Choroid plexus epithelial cell (primary cell): ENCODE measurements around the gene NPPB.

ENCODE experiments used
- DNase-seq: peaks from one replicate; pipeline ENCODE4 v3.0.0-alpha.2; 2010; ENCODE audit warnings: low read depth
- H3K4me3 ChIP-seq: 2 replicates; pipeline ENCODE4 v1.5.1; 2011; ENCODE audit warnings: low read depth, mild to moderate bottlenecking, control low read depth, low read length, moderate library complexity
- TF ChIP-seq, protein P1 (sequence below): conservative IDR thresholded peaks from 2 replicates; pipeline ENCODE4 v1.5.1; 2011; ENCODE audit warnings: low read depth, mild to moderate bottlenecking, control low read depth, inconsistent platforms, low read length, moderate library complexity

Gene NPPB

DNA sequence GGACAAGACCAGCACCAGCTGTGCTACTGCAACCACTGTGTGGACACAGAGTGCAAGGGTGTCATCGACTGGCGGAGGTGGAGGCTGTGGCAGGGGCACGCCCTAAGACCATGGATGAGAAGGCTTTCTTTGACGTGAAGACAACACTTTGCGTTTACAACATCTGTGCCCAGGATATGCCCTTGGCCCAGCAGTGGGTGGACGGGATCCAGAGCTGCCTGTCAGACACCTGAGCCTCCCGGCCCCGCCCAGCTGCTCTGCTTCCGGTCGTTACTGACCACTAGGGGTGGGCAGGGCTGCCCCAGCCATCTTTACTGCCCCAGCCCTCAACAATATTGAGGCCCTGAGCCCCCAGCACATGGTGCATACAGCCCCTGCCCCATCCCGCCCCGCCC, 21.4 kb upstream of the NPPB start:
- H3K4me3 ChIP-seq: no peak overlapping the region
- DNase-seq: no peak
- TF ChIP-seq, protein P1, sequence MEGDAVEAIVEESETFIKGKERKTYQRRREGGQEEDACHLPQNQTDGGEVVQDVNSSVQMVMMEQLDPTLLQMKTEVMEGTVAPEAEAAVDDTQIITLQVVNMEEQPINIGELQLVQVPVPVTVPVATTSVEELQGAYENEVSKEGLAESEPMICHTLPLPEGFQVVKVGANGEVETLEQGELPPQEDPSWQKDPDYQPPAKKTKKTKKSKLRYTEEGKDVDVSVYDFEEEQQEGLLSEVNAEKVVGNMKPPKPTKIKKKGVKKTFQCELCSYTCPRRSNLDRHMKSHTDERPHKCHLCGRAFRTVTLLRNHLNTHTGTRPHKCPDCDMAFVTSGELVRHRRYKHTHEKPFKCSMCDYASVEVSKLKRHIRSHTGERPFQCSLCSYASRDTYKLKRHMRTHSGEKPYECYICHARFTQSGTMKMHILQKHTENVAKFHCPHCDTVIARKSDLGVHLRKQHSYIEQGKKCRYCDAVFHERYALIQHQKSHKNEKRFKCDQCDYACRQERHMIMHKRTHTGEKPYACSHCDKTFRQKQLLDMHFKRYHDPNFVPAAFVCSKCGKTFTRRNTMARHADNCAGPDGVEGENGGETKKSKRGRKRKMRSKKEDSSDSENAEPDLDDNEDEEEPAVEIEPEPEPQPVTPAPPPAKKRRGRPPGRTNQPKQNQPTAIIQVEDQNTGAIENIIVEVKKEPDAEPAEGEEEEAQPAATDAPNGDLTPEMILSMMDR: no peak

DNA sequence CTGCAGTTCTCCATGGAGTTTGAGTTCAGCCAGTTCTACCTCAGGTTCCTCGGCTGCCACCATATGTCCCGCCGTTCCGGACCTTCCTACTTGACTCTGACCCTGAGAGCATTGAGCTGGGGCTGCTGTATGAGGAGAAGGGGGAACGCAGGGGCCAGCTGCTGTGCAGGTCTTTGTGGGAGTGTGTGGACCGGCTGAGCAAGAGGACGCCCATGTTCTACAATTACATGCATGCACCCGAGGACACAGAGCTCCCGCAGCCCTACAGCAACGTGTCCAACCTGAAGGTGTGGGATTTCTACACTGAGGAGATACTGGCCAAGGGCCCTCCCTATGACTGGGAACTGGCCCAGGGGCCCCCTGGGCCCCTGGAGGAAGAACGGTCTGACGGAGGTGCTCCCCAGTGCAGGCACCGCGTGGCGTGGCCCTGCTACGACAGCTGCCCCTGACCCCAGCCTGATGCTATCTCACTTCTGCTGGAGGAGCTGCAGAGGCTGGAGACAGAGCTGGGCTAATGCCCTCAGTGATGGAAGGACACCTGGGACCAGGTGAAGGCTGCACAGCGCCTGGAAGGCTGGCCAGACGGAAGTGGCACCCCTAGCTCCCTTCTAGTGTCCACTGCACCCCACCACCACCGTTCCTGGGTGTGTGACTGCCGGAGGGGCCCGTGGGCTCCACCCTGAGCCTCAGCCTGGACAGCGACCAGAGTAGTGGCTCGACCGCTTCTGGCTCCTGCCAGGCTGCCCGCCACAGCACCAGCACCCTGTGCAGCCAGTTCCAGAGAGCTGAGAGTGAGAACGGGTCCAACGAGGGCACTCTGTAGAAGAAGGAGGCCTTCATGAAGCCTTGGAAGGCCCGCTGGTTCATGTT, 20.8 kb upstream of the NPPB start:
- no peak overlapping the region for H3K4me3 ChIP-seq
- DNase-seq: no peak
- TF ChIP-seq, protein P1: no peak

DNA sequence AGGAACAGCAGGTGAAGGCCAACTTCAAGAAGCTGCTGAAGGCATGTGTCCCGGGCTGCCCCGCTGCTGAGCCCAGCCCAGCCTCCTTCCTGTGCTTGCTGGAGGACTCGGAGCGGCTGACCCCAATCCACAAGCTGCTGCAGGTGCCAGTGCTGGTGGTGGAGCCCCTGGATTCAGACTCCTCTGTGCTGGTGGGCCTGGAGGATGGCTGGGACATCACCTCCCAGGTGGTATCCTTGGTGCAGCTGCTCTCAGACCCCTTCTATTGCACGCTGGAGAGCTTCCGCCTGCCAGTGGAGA, 20.1 kb upstream of the NPPB start:
- TF ChIP-seq, protein P1: no peak
- H3K4me3 ChIP-seq: no peak overlapping the region
- DNase-seq: no peak

DNA sequence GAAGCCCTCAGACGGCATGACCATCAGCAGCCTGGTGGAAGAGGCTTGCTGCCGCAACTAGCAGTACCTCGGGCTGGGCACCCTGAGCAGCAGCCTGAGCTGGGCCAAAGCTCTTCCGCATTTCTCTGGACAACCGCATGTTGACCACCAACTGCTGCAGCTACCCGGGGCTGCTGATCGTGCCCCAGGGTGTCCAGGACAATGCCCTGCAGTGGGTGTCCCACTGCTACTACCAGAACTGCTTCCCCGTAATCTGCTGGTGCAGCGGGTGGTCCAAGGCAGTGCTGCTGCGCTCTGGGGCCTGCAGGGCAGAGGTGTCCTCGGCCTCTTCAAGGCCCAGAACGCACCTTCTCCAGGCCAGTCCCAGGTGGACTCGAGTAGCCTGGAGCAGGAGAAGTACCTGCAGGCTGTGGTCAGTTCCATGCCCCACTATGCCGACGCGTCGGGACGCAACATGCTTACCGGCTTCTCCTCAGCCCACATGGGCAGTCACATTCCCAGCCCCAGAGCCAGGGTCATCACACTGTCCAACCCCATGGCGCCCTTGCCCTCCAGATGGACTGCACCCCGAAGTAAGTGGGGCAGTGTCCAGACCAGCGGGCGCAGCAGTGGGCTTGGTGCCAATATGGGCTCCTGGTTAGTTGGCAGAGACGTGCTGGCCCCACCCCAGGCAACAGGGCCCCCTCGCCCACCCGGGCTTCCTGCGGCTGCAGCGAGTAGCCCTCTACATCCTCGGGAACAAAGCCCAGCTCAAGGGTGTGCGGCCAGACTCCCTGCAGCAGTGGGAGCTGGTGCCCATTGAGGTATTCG, 19.5 kb upstream of the NPPB start:
- TF ChIP-seq, protein P1: no peak
- no peak for DNase-seq
- no peak overlapping the region for H3K4me3 ChIP-seq

DNA sequence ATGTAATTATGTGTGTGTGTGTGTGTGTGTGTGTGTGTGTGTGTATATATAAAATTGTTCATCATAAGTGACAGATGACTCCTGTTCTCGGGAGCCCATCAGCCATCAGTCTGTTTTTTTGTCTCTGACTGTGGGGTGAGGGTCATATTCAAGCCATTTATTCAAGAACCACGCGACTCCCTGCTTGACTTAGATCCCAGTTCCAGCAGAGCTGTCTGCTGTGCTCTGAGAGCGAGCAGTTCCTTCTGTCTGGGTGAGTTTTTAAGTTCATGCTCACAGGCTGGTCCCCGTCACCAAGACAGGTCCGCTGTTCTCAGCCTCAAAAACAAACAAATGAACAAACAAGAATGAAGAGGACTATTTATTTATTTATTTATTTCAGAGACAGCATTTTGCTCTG, 18.3 kb upstream of the NPPB start:
- no peak for DNase-seq
- no peak overlapping the region for H3K4me3 ChIP-seq
- TF ChIP-seq, protein P1: no peak

DNA sequence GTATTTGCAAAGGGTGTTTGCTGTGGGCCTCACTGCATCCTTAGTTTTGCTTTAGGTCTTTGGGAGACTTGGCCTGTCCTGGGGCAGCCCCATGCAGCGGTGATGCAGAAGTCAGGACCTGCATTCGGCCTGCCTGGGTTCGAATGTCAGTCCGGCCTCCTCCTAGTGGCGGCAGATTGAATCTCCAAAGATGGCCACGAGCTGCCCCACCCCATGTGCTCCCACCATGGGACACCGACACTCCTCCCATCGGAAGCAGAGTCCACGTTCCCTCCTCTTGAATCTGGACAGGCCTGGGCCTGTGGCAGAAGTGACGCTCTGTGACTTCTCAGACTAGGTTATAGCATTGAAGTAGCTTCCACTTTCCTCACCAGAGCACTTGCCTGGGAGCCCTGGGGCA, 16.3 kb upstream of the NPPB start:
- DNase-seq: no peak
- TF ChIP-seq, protein P1: no peak
- no peak overlapping the region for H3K4me3 ChIP-seq
